Measurements from ENCODE around the gene HOXD11.
A peak's percentile ranks its signal among the peaks of the same experiment; 100 is the strongest.

HOXD11 gene

DNA sequence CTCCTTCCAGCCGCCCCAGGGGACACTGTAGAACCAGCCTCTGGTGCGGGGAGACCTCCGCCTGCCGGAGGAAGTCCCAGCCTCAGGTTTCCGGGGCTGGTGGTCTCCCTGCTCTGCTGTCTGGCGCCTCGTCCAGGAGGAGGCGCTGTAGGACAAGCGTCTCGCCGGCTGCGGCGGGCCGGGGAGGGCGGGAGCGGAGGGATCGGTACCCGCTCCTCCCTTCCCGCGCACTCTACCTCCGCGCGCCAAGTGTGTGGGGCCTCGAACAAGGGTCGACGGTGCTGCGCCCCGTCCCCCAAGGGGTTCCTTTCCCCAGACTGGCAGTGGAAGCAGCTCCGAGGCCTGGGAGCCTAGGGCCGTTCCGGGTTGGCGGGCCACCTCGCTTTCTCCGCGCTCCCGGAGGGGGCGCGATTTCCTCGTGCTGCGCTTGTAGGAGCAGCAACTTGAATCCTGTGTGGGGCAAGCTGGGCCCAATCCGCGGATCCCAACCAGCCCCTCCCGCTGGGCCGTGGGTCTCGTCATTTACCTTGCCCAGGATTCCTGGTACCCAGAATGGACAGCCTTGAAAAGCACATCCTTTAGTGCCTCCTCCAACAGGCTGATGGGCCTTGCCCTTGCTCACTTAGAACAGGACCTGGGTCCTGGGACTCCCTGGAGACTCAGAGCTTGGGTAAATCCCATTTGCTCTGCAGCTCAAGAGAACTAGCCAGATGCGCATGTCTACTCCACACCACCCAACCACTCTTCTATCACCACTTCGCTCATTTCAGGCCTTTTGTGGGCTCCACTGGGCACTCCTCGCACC is 33.6 kb downstream of the HOXD11 start:
- H3K27me3 ChIP-seq (ENCODE audit: control insufficient read depth, insufficient read depth, low read length), result peaks cover 89% of the 10 kb centered on the region
- H3K4me1 ChIP-seq (ENCODE audit: control insufficient read depth, insufficient read depth, low read length), result peaks cover 13% of the 10 kb centered on the region
- no peak overlapping the region for H3K4me3 ChIP-seq (ENCODE audit: low read length)
- H3K9me3 ChIP-seq (ENCODE audit: control insufficient read depth, low read length), result no peaks in the 10 kb centered on the region
- H3K9ac ChIP-seq (ENCODE audit: low read length), result peak overlapping the region; percentile 25
- no peaks in the 10 kb centered on the region for H3K36me3 ChIP-seq (ENCODE audit: control insufficient read depth, insufficient read depth, low read length)

DNA sequence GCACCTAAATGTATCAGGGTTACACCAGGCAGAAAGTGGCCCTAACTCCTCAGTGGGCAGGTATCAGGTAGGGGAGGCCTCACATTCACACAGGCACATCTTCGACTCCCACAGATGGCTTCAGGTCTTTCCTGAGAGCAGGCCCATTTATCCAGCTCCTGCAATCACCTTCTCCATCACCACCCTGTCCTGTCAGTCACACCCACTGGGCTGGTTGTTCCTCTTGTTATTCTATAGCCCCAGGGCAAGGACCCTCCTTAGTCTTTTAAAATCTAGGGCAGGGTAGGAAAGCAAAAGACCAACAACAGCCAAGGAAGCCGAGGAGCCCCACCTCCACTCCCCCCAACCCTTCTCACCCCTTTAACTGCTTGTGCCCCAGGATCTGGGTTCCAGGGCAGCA is 35.2 kb downstream of the HOXD11 start:
- Histone ChIP-seq H3K36me3 (ENCODE audit: control insufficient read depth, insufficient read depth, low read length) (no peaks in the 10 kb centered on the region), H3K4me3 (ENCODE audit: low read length) (no peak overlapping the region), H3K9me3 (ENCODE audit: control insufficient read depth, low read length) (no peaks in the 10 kb centered on the region), H3K4me1 (ENCODE audit: control insufficient read depth, insufficient read depth, low read length) (peaks cover 8% of the 10 kb centered on the region), H3K27me3 (ENCODE audit: control insufficient read depth, insufficient read depth, low read length) (peaks cover 89% of the 10 kb centered on the region), H3K9ac (ENCODE audit: low read length) (no peak overlapping the region)

- H3K4me3 ChIP-seq (ENCODE audit: low read length), result no peak overlapping the region
- H3K4me1 ChIP-seq (ENCODE audit: control insufficient read depth, insufficient read depth, low read length), result peaks cover 6% of the 10 kb centered on the region
- peaks cover 90% of the 10 kb centered on the region for H3K27me3 ChIP-seq (ENCODE audit: control insufficient read depth, insufficient read depth, low read length)
- H3K36me3 ChIP-seq (ENCODE audit: control insufficient read depth, insufficient read depth, low read length), result no peaks in the 10 kb centered on the region
- H3K9ac ChIP-seq (ENCODE audit: low read length), result no peak overlapping the region
- H3K9me3 ChIP-seq (ENCODE audit: control insufficient read depth, low read length), result no peaks in the 10 kb centered on the region
These were observed 38.2 kb downstream of the HOXD11 start for GRCh38 chr2:176145085-176145969.

- Histone ChIP-seq H3K27me3 (ENCODE audit: control insufficient read depth, insufficient read depth, low read length) (peaks cover 90% of the 10 kb centered on the region), H3K9me3 (ENCODE audit: control insufficient read depth, low read length) (no peaks in the 10 kb centered on the region), H3K4me3 (ENCODE audit: low read length) (no peak overlapping the region), H3K9ac (ENCODE audit: low read length) (no peak overlapping the region), H3K36me3 (ENCODE audit: control insufficient read depth, insufficient read depth, low read length) (no peaks in the 10 kb centered on the region), H3K4me1 (ENCODE audit: control insufficient read depth, insufficient read depth, low read length) (no peaks in the 10 kb centered on the region)
These were observed 39.0 kb downstream of the HOXD11 start for GRCh38 chr2:176146101-176146500.

DNA sequence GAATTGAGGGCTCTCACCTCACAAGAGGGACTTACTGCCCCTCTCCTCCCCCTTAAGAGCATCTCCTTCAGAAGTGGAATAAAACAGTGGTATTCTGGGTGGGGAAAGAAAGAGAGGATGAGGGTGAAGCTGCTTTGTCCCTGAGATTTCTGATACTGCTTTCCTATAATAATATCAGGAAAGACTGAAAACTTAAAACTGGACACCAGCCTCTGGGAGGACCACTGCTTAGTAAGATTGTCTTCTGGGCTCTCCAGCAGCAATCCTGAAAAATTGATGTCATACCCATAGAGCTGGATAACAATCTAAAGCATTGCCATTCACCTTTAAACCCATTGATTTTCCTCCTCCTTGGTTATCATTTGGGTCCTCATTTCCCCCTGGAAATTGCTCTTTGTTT is 39.6 kb downstream of the HOXD11 start:
- no peaks in the 10 kb centered on the region for H3K36me3 ChIP-seq (ENCODE audit: control insufficient read depth, insufficient read depth, low read length)
- H3K9me3 ChIP-seq (ENCODE audit: control insufficient read depth, low read length), result no peaks in the 10 kb centered on the region
- H3K4me1 ChIP-seq (ENCODE audit: control insufficient read depth, insufficient read depth, low read length), result no peaks in the 10 kb centered on the region
- H3K9ac ChIP-seq (ENCODE audit: low read length), result no peak overlapping the region
- H3K4me3 ChIP-seq (ENCODE audit: low read length), result no peak overlapping the region
- H3K27me3 ChIP-seq (ENCODE audit: control insufficient read depth, insufficient read depth, low read length), result peaks cover 90% of the 10 kb centered on the region

DNA sequence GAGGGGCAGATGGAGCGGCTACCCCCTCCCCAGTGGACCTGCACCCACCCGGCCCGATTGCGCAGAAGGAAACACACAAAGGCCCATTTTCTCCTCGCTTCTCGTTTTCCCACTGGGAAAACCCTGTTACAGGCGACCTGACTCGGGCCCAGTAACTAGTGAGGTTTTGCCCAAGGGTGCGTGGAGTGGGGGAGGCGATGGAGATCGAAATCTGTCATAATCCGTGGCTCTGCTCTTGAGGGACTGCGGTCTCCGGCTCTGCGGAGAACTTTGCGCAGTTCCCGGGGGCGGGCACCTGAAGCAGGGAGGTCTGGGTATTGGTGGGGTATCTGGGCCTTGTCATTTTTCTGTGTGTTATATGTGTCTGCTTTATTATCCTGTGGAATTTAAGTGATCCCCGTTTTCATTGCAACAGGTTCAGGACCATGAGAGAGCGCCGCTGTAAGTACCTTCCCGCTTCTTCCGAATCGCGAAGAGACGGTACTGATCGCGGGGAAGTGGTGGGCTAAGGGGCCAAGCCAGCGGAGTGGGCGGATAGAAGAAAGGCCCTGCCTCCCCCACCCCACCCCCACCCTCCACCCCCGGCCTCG is 40.2 kb downstream of the HOXD11 start:
- H3K27me3 ChIP-seq (ENCODE audit: control insufficient read depth, insufficient read depth, low read length), result peaks cover 90% of the 10 kb centered on the region
- H3K4me1 ChIP-seq (ENCODE audit: control insufficient read depth, insufficient read depth, low read length), result no peaks in the 10 kb centered on the region
- no peaks in the 10 kb centered on the region for H3K36me3 ChIP-seq (ENCODE audit: control insufficient read depth, insufficient read depth, low read length)
- no peak overlapping the region for H3K4me3 ChIP-seq (ENCODE audit: low read length)
- H3K9ac ChIP-seq (ENCODE audit: low read length), result no peak overlapping the region
- H3K9me3 ChIP-seq (ENCODE audit: control insufficient read depth, low read length), result no peaks in the 10 kb centered on the region

DNA sequence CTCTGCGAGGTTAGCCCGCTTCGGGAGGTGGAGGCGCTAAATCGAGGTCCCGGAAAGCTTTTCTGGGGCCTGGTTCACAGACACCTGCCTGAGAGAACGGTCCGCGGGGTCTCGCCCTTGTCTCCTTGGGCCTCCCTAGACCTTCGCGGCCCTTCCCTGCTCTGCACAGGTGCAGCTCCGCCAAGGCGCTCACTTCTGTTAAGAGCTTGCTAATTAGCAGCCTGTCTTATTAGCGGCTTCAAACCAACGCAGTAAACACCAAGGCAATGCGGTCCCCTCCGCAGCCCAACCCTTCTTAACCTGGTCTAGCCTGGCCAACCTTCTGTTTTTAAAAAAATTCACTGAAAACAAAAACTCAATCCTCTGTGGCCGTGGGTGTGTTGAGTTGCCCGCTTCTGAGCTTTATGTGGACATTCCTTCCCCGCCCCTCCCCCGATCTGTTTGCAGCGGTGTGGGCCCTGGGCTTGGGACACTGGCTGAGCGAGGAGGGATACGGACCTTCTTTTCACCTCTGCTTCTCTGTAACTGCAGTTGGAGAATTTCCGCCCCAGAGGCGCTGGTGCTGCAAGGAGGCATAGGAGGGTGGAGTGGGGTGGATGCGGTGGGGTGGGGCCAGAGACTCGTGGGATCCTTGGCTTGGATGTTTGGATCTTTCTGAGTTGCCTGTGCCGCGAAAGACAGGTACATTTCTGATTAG is 40.9 kb downstream of the HOXD11 start:
- H3K9ac ChIP-seq (ENCODE audit: low read length), result no peak overlapping the region
- peaks cover 88% of the 10 kb centered on the region for H3K27me3 ChIP-seq (ENCODE audit: control insufficient read depth, insufficient read depth, low read length)
- no peak overlapping the region for H3K4me3 ChIP-seq (ENCODE audit: low read length)

GRCh38 chr2:176148751-176149421 is 41.8 kb downstream of the HOXD11 start:
- Histone ChIP-seq H3K27me3 (ENCODE audit: control insufficient read depth, insufficient read depth, low read length) (peaks cover 90% of the 10 kb centered on the region), H3K9ac (ENCODE audit: low read length) (no peak overlapping the region), H3K36me3 (ENCODE audit: control insufficient read depth, insufficient read depth, low read length) (no peaks in the 10 kb centered on the region), H3K9me3 (ENCODE audit: control insufficient read depth, low read length) (no peaks in the 10 kb centered on the region), H3K4me1 (ENCODE audit: control insufficient read depth, insufficient read depth, low read length) (no peaks in the 10 kb centered on the region), H3K4me3 (ENCODE audit: low read length) (no peak overlapping the region)

More for the DNA sequence above, 40.9 kb downstream of the HOXD11 start:
- Histone ChIP-seq H3K9me3 (ENCODE audit: control insufficient read depth, low read length) (no peaks in the 10 kb centered on the region), H3K36me3 (ENCODE audit: control insufficient read depth, insufficient read depth, low read length) (no peaks in the 10 kb centered on the region), H3K4me1 (ENCODE audit: control insufficient read depth, insufficient read depth, low read length) (no peaks in the 10 kb centered on the region)

DNA sequence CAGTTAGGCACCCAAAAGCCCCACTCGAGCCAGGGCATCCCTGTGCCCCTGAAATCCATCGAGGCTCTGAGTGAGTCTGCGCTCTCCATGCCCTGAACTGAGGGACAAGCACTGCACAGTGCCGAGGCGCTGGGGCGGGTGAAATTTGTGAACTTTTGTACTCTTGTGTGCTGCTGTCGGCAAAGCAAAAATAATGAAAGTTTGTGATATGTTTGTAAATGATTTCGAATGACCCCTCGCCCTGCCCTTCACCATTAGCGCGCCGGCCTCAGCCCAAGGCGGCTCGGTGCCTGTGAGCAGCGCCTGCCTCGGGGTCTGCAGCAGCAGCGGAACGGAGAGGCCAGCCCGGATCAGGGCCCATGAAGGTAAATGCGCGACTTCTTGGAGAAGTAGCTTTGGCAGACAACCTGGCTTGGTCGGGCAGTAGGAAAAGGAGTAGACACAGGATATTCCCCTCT is 42.4 kb downstream of the HOXD11 start:
- no peaks in the 10 kb centered on the region for H3K9me3 ChIP-seq (ENCODE audit: control insufficient read depth, low read length)
- no peaks in the 10 kb centered on the region for H3K36me3 ChIP-seq (ENCODE audit: control insufficient read depth, insufficient read depth, low read length)

GRCh38 chr2:176149939-176150583 is 43.0 kb downstream of the HOXD11 start:
- Histone ChIP-seq H3K4me3 (ENCODE audit: low read length) (no peak overlapping the region), H3K9ac (ENCODE audit: low read length) (no peak overlapping the region), H3K36me3 (ENCODE audit: control insufficient read depth, insufficient read depth, low read length) (no peaks in the 10 kb centered on the region), H3K27me3 (ENCODE audit: control insufficient read depth, insufficient read depth, low read length) (peaks cover 95% of the 10 kb centered on the region), H3K4me1 (ENCODE audit: control insufficient read depth, insufficient read depth, low read length) (no peaks in the 10 kb centered on the region), H3K9me3 (ENCODE audit: control insufficient read depth, low read length) (no peaks in the 10 kb centered on the region)

More for the DNA sequence above, 42.4 kb downstream of the HOXD11 start:
- Histone ChIP-seq H3K9ac (ENCODE audit: low read length) (no peak overlapping the region), H3K27me3 (ENCODE audit: control insufficient read depth, insufficient read depth, low read length) (peaks cover 95% of the 10 kb centered on the region), H3K4me3 (ENCODE audit: low read length) (no peak overlapping the region), H3K4me1 (ENCODE audit: control insufficient read depth, insufficient read depth, low read length) (no peaks in the 10 kb centered on the region)

All from mucosa of stomach (tissue), 1 donor.